Loucy (cell line): ENCODE results near the gene PLXNA2.

Source experiments
- EZH2phosphoT487 ChIP-seq: fragments of 200-600 bp; IDR thresholded peaks from 2 replicates; pipeline ENCODE4 v1.6.1; 2018; ENCODE audit warnings: antibody characterized with exemption, mild to moderate bottlenecking, moderate library complexity, borderline replicate concordance
- TF ChIP-seq, protein P1 (sequence below): fragments of 200-600 bp; sonication (generic); conservative IDR thresholded peaks from 2 replicates; pipeline ENCODE4 v1.5.1; 2014; ENCODE audit warnings: mild to moderate bottlenecking, antibody characterized with exemption, low read length

DNA sequence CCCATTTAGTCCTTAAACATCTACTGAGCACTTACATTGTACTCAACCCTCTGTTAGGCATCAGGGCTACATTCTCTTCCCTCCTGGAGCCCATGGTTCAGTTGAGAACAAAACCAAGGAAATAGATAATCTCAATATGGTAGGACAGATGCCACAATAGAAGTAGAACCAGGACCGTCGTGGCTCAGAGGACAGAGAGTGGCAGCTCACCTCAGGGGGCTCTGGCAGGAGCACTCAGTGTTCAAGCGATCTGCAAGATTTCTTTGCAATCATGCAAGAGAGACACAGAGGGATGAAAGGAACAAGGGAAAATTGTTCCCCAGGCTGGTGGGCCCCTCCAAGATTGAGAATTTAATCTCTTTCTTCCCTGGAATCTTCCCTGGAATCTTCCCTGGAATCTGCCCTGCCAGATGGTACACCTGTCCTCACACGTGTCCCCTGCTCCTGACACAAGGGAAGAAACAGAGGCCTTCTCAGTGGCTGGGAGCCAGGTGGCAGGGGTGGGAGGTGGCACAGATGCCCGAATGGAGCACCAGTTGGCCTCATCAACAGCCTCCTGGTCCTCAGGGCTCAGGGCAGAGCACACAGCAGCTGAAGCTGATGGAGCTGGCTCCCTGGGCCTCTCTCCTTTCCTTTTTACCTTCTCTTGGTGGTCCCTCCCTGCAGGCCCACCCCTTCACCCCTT, 135.4 kb downstream of the PLXNA2 start:
- TF ChIP-seq, protein P1, sequence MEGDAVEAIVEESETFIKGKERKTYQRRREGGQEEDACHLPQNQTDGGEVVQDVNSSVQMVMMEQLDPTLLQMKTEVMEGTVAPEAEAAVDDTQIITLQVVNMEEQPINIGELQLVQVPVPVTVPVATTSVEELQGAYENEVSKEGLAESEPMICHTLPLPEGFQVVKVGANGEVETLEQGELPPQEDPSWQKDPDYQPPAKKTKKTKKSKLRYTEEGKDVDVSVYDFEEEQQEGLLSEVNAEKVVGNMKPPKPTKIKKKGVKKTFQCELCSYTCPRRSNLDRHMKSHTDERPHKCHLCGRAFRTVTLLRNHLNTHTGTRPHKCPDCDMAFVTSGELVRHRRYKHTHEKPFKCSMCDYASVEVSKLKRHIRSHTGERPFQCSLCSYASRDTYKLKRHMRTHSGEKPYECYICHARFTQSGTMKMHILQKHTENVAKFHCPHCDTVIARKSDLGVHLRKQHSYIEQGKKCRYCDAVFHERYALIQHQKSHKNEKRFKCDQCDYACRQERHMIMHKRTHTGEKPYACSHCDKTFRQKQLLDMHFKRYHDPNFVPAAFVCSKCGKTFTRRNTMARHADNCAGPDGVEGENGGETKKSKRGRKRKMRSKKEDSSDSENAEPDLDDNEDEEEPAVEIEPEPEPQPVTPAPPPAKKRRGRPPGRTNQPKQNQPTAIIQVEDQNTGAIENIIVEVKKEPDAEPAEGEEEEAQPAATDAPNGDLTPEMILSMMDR: no peak
- no peak for TF ChIP-seq EZH2phosphoT487
